NCI-H524 (cell line): ENCODE data around the gene SLC7A8.
"Not testable (repeated sequence)": the region's sequence is repeated elsewhere in the genome, so short reads cannot be mapped to it uniquely, and the experiment has no call there.

Source experiments
- DNase-seq, 2 experiments: peaks; one replicate each; lab custom pipeline; 2025; lab: John Stamatoyannopoulos, UW

SLC7A8 gene

DNA sequence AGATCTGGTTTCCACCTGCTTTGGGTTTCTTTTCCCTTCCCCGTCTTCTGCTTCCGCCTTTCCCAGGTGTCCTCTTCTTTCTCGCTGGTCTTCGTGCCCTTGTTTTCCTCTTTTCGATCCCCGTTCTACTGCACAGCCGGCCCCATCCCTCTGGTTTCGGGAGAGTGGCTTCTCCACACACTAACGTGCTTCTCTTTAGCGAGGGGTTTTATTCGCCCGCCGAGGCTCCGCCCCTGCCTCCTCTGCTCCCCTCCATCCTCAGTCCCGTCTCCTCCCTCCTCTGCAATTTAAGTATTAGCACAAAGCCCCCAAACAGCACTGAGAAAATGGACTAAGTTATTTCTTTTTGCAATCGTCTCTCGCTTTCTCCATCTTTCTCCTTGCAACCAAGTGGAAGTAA is at the start of gene SLC7A8:
SLC7A8 (minus strand) TSS at position 182 of the 400 bp plus-strand sequence. CDS start 746 bp downstream, outside the sequence.
- DNase-seq: peak; percentile 61 to 79

GRCh38 chr14:23232241-23232808 is 48.9 kb upstream of the SLC7A8 start:
- DNase-seq: not testable (repeated sequence)

DNA sequence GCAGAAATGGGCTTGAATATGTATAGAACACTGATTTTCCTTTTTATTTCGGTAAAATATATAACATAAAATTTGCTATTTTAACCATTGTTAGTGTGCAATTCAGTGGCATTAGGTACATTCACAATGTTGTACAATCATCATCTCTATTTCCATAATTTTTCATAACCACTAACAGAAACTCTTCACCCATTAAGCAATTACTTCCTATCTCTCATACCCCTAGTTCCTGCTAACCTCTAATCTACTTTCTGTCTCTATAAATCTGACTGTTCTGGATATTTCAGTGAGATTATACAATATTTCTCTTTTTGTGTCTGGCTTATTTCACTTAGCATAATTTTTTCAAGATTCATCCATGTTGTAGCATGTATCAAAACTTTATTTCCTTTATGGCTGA is 45.4 kb upstream of the SLC7A8 start:
- no peak for DNase-seq

GRCh38 chr14:23227566-23227965 is 44.1 kb upstream of the SLC7A8 start:
- DNase-seq: no peak

- not testable (repeated sequence) for DNase-seq
Observed at GRCh38 chr14:23224958-23225357, 41.5 kb upstream of the SLC7A8 start.

DNA sequence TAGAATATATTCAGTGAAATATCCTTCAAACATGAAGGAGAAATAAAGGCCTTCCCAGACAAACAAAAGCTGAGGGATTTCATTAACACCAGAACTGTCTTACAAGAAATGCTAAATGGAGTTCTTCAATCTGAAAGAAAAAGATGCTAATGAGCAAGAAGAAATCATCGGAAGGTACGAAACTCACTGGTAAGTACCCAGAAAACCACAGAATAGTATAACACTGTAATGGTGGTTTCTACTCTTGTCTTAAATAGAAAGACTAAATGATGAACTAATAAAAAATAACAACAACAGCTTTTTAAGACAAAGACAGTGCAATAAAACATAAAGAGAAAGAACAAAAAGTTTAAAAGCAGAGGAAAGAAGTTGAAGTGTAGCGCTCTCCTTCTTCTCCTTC is 35.6 kb upstream of the SLC7A8 start:
- no peak for DNase-seq

DNA sequence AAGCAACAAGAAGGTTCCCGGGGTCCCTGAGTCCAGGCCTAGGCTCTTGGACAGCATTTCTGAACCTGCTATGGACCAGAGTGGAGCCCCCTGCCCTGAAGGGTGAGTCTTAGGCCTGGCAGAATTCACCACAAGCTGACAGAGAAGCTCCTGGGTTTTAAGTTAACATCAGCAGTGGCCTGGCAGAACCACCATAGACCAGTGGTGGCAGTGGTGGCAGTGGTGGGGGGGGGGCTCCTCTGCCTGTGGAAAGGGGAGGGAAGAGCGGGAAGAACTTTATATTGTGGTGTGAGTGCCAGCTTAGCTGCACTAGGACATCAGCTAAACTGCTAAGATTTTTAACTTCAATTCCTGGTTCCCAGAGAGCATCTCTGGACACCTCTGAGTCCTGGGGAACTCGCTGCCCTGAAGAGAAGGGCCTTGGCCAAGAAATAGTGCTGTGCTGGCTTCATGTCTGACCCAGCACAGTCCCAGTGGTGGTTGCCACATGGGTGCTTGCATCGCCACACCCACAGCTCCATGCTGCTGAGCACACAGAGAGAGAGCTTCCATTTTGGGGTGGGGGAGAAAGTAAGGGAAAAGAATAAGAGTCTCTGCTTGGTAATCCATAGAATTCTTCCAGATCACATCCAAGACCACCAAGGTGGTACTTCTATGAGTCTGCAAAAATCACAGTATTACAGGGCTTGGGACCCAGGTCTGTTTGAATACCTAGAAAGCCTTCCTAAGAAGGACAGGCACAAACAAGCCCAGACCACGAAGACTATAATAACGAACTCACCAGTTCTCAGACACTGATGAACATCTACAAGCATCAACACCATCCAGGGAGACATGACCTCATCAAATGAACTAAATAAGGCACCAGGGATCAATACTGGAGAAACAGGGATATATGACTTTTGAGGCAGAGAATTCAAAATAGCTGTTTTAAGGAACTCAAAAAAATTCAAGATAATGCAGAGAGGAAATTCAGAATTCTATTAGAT is 33.9 kb upstream of the SLC7A8 start:
- DNase-seq: no peak

- DNase-seq: no peak
Observed at GRCh38 chr14:23215421-23215820, 32.0 kb upstream of the SLC7A8 start.

DNA sequence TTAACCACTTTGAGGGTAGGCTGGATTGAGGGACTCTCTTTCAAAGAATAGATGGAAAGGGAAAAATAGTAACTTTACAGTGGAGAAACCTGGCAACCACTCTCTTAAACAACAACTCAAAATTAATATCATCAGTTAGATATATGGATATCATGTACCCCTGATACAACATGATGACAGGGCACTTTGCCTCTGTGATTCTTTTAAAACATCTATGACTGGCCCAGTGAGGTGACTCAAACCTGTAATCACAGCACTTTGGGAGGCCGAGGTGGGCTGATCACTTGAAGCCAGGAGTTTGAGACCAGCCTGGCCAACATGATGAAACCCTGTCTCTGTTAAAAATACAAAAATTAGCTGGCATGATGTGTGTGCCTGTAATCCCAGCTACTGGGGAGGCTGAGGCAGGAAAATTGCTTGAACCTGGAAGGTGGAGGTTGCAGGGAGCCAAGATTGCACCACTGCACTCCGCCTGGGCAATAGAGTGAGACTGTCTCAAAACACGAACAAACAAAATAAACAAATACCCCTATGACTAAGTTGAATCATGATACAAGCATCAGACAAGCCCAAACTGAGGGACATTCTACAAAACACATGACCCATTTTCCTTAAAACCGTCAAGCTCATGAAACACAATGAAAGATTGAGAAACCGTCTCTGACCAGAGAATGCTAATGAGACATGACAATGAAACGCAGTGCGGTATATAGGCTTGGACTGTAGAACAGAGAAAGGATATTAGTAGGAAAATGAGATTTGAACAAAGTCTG is 26.4 kb upstream of the SLC7A8 start:
- DNase-seq: no peak

- no peak for DNase-seq
Observed at GRCh38 chr14:23208324-23208723, 24.9 kb upstream of the SLC7A8 start.

DNA sequence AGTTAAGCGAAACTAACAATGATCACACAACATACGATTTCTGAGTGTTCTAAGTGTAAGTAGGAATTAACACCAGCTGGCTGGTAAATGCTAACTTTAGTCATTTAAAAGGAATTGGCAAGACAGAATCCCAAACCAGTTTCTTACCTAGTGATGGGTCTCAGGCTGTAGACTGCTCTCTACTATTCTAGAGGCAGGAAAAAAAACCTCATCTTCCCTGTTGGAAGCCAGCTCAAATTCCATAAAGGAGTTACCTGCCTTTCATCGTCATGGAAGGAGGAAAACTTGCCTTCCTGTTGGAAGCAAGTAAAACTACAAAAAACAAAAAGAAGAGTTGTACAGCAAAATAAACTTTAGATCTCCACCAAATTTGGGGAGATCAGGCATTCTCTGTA is 23.7 kb upstream of the SLC7A8 start:
- no peak for DNase-seq

- no peak for DNase-seq
Observed at GRCh38 chr14:23206422-23207145, 23.1 kb upstream of the SLC7A8 start.

DNA sequence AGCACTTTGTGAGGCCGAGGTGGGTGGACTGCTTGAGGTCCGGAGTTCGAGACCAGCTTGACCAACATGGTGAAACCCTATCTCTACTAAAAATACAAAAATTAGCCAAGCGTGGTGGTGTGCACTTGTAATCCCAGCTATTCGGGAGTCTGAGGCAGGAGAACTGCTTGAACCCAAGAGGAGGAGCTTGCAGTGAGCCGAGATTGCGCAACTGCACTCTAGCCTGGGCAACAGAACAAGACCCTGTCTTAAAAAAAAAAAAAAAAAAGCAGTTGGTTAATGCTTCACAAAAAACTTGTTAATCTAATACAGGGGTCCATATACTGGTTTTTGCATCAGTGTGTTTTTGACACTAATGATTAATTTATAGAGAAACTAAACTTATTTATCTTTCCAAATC is 18.5 kb upstream of the SLC7A8 start:
- no peak for DNase-seq

DNA sequence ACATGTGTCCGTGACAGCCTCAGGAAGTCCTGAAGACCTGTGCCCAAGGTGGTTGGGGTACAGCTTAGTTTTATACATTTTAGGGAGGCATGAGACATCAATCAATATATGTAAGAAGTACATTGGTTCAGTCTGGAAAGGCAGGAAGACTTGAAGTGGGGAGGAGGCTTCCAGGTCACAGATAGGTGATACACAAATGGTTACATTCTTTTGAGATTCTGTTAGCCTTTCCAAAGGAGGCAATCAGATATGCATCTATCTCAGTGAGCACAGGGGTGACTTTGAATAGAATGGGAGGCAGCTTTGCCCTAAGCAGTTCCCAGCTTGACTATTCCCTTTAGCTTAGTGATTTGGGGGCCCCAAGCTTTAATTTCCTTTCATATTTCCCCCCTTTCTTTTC is 15.7 kb upstream of the SLC7A8 start:
- DNase-seq: not testable (repeated sequence)

GRCh38 chr14:23196487-23196886 is 13.0 kb upstream of the SLC7A8 start:
- not testable (repeated sequence) for DNase-seq

DNA sequence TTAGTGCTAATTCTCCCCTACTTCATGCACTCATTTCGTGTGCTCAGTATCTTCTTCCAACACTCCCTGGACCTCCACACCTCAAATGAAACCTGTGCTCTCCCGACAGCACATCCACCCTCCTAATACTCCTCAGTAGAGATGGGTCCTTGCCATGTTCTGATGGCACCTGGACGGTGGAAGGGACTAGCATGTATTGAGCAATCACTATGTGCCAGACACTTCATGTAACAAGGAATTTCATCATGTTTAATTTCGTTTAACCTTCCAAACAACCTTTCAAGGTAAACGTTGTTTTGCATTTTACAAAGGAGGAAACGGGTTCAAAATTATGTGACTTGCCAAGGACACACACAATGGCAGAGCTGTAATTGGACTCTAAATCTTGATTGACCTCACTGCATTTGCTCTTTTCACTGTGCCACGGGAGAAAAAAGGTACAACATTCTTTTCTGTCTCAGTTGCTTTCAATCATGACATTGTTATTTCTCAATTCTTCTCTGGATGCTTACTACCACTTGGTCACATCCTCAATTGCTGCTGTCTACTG is 12.2 kb upstream of the SLC7A8 start:
- DNase-seq: no peak

- DNase-seq: no peak
Observed at GRCh38 chr14:23193432-23193831, 10.0 kb upstream of the SLC7A8 start.

DNA sequence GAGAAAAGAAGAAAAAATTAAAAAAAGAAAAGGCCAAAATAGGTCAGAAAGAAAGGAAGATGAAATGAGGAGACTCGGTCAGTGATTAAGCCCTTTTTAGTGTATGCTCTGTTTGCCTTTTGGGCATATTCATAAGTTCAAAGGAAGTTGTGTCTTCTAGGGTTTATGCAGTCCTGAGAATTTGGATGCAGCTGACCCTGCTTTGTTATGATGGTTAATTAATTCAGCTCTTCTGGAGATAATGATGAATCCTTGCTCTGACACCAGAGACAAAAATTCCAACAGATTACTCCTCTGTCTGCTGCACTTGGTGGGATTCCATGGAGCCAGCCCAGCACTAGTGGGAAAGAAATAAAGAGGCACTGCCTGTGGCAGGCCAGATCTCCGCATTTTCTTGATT is 4.5 kb upstream of the SLC7A8 start:
- DNase-seq: no peak

DNA sequence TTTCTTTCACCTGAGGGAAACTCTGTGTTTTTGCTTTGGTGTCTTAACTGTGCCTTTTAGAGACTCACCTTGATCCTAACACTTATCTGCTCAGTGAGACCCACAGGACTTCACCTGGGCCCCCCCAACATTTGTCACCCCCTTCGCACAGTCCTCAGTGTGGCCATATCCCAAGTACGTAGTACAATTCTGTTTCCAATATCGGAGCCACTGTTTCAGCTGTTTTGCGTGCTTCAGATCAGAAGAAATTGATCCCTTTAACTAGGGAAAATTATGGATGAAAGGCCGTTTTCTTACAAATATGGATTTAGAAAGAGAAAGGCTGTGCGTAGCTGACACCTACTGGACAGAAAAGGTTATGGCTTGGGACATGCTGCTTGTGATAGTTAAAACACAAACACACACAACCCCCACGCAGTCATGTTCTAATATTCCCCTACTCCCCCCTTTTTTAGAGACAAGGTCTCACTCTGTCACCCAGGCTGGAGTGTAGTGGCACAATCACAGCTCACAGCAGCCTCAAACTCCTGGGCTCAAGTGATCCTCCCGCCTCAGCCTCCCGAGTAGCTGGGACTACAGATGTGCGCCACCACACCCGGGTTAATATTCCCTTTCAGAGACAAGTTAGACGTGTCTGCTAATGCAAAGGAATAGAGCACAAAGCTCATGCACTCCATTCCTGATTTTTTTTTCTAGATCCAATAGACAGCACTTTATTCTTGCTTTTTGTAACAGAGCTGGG is 3.6 kb upstream of the SLC7A8 start:
- peak in 1 of 2 experiments; percentile 76 for DNase-seq

- no peak for DNase-seq
Observed at GRCh38 chr14:23185063-23185462, 1.6 kb upstream of the SLC7A8 start.

- DNase-seq: peak in 1 of 2 experiments; percentile 34
Observed at GRCh38 chr14:23183158-23183470, 346 bp downstream of the SLC7A8 start.
